ENCODE data around the gene LYL1. TPM values are rescaled to one million over a fixed set of nuclear protein-coding genes. Genes with fewer than 3 reads are reported as not detected.

Gene LYL1
- total RNA-seq, 1 experiment from 2014 or later: 0.63 TPM

DNA sequence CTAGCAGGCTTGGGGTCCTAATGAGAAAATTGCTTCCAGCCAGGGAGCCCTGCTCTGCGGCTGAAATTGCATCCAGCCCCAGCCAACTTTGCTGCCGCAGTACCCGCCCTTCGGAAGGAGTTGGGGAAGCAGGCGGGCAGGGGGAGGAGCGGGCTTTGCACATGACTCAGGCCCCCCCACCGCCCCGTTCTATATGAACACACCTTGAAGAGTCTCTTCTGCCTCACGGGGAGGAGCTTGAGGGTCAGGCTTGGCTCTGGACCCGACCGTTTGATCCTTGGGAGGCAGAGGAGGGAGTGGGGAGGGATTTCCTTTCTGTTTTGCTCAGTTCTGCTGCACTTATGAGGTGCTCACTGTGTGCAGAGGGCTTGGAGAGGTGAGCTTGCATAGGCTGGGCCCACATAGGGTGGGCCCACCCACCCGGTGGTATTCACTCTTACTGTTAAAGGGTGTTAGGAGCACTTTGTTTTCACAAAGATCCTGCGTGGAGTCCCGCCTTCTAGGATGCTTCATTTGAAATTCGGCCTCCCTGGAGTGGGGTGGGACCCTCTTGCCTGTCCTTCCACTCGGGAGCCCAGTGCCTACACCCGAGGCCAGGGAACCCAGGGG is 46.5 kb downstream of the LYL1 start:
- peaks cover 8% of the 10 kb centered on the region; the same call in 1 of the 2 replicates for H3K4me1 ChIP-seq (ENCODE audit: insufficient read depth, low read length)
- no peak overlapping the region for H2BK15ac ChIP-seq (ENCODE audit: low read depth, low read length)
- H3K4me2 ChIP-seq (ENCODE audit: insufficient read depth, insufficient read length, low read length): peak overlapping the region; percentile 42
- no peak overlapping the region for H3K56ac ChIP-seq (ENCODE audit: insufficient read length, low read depth, low read length)
- H4K5ac ChIP-seq (ENCODE audit: insufficient read length, low read depth, low read length): no peak overlapping the region
- no peak overlapping the region for H3K23ac ChIP-seq (ENCODE audit: insufficient read length, low read depth, low read length)
- TF ChIP-seq, protein P1, sequence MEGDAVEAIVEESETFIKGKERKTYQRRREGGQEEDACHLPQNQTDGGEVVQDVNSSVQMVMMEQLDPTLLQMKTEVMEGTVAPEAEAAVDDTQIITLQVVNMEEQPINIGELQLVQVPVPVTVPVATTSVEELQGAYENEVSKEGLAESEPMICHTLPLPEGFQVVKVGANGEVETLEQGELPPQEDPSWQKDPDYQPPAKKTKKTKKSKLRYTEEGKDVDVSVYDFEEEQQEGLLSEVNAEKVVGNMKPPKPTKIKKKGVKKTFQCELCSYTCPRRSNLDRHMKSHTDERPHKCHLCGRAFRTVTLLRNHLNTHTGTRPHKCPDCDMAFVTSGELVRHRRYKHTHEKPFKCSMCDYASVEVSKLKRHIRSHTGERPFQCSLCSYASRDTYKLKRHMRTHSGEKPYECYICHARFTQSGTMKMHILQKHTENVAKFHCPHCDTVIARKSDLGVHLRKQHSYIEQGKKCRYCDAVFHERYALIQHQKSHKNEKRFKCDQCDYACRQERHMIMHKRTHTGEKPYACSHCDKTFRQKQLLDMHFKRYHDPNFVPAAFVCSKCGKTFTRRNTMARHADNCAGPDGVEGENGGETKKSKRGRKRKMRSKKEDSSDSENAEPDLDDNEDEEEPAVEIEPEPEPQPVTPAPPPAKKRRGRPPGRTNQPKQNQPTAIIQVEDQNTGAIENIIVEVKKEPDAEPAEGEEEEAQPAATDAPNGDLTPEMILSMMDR (conservative IDR thresholded peaks at IDR 0.05): no peak
- Mint-ChIP-seq H3K4me3 (peak overlapping the region; percentile 10 to 66; a peak in 4 of 5 replicates), H3K36me3 (ENCODE audit: insufficient read depth in 1 of 3, low read depth in 3 of 3) (no peaks in the 10 kb centered on the region; a peak in 1 of 7 replicates), H3K27me3 (ENCODE audit: low read depth) (peaks cover 97% of the 10 kb centered on the region), H3K9me3 (peaks cover 0 to 10% of the 10 kb centered on the region in 2 experiments; a peak in 2 of 5 replicates), H3K4me1 (peaks cover 43 to 69% of the 10 kb centered on the region in 2 experiments), H3K27ac (no peak overlapping the region)
- no peak overlapping the region for H2BK5ac ChIP-seq (ENCODE audit: insufficient read length, low read length)
- H3T11ph ChIP-seq (ENCODE audit: low read length): no peak overlapping the region
- no peak overlapping the region for H4K8ac ChIP-seq (replicated peaks; ENCODE audit: insufficient read length, low read depth, low read length)
- peaks cover 66% of the 10 kb centered on the region for H3K27me3 ChIP-seq (ENCODE audit: insufficient read depth, low read length)
- H2BK20ac ChIP-seq (ENCODE audit: low read depth, low read length, poor library complexity, severe bottlenecking): no peak overlapping the region
- DNase-seq: peak; percentile 73
- H3K14ac ChIP-seq (ENCODE audit: insufficient read depth, low read length): no peak overlapping the region; the same call in 1 of the 2 replicates
- no CpG with 5 or more reads among the region's 17 CpGs for WGBS (ENCODE audit: extremely low coverage, insufficient read length, low lambda C conversion rate)
- H3K4ac ChIP-seq (ENCODE audit: low read depth, low read length): no peak overlapping the region
- H2BK120ac ChIP-seq (ENCODE audit: low read depth, low read length, poor library complexity, severe bottlenecking): no peak overlapping the region
- H3K9me3 ChIP-seq (ENCODE audit: control insufficient read depth, low read depth, low read length): no peaks in the 10 kb centered on the region
- no peaks in the 10 kb centered on the region for H3K79me2 ChIP-seq (ENCODE audit: insufficient read depth, low read length)
- H2AFZ ChIP-seq (ENCODE audit: low read length): no peak overlapping the region
- H3K9ac ChIP-seq (ENCODE audit: extremely low read depth, insufficient read length, low read length): no peak overlapping the region
- H4K20me1 ChIP-seq (ENCODE audit: control insufficient read depth, insufficient read depth, insufficient read length): no peaks in the 10 kb centered on the region
- H3K23me2 ChIP-seq (ENCODE audit: insufficient read length, low read depth, low read length, poor library complexity, severe bottlenecking): peaks cover 9% of the 10 kb centered on the region
- H3K18ac ChIP-seq (ENCODE audit: insufficient read length, low read depth, low read length): no peak overlapping the region
- H3K79me1 ChIP-seq (ENCODE audit: insufficient read depth, low read depth, low read length, poor library complexity, severe bottlenecking): no peaks in the 10 kb centered on the region
- H4K91ac ChIP-seq (ENCODE audit: insufficient read length, low read depth, low read length): no peak overlapping the region
- H2AK5ac ChIP-seq (ENCODE audit: insufficient read length, low read length): no peak overlapping the region
- no peak overlapping the region for H2BK12ac ChIP-seq (ENCODE audit: insufficient read length, low read depth, low read length)
- H3K27ac ChIP-seq (ENCODE audit: insufficient read length, low read depth, low read length): no peak overlapping the region

Measured in H9 (cell line).